HG03521 (cell line): ENCODE measurements around the gene PTEN.
"Not testable (repeated sequence)": the region's sequence is repeated elsewhere in the genome, so short reads cannot be mapped to it uniquely, and the experiment has no call there.

ENCODE experiments used
- ATAC-seq: cut with Tn5 transposase; IDR thresholded peaks from one replicate; pipeline ENCODE4 v1.9.1; 2021; ENCODE audit warnings: mild to moderate bottlenecking, moderate library complexity; ENCODE audit not compliant: unreplicated experiment

PTEN gene

DNA sequence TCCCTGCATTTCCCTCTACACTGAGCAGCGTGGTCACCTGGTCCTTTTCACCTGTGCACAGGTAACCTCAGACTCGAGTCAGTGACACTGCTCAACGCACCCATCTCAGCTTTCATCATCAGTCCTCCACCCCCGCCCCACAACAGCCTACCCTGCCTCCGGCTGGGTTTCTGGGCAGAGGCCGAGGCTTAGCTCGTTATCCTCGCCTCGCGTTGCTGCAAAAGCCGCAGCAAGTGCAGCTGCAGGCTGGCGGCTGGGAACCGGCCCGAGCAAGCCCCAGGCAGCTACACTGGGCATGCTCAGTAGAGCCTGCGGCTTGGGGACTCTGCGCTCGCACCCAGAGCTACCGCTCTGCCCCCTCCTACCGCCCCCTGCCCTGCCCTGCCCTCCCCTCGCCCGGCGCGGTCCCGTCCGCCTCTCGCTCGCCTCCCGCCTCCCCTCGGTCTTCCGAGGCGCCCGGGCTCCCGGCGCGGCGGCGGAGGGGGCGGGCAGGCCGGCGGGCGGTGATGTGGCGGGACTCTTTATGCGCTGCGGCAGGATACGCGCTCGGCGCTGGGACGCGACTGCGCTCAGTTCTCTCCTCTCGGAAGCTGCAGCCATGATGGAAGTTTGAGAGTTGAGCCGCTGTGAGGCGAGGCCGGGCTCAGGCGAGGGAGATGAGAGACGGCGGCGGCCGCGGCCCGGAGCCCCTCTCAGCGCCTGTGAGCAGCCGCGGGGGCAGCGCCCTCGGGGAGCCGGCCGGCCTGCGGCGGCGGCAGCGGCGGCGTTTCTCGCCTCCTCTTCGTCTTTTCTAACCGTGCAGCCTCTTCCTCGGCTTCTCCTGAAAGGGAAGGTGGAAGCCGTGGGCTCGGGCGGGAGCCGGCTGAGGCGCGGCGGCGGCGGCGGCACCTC, at the start of gene PTEN, which contains the start of gene KLLN:
TSS of gene PTEN (plus strand) at position 573 of the 891 bp plus-strand sequence. CDS start 845 bp downstream, outside the sequence.
TSS of gene KLLN (minus strand) at position 481 of the 891 bp plus-strand sequence. CDS start 1,046 bp downstream, outside the sequence.
- ATAC-seq: peak; percentile 29

GRCh38 chr10:87816163-87816897, 47.1 kb upstream of the PTEN start:
- no peak for ATAC-seq

DNA sequence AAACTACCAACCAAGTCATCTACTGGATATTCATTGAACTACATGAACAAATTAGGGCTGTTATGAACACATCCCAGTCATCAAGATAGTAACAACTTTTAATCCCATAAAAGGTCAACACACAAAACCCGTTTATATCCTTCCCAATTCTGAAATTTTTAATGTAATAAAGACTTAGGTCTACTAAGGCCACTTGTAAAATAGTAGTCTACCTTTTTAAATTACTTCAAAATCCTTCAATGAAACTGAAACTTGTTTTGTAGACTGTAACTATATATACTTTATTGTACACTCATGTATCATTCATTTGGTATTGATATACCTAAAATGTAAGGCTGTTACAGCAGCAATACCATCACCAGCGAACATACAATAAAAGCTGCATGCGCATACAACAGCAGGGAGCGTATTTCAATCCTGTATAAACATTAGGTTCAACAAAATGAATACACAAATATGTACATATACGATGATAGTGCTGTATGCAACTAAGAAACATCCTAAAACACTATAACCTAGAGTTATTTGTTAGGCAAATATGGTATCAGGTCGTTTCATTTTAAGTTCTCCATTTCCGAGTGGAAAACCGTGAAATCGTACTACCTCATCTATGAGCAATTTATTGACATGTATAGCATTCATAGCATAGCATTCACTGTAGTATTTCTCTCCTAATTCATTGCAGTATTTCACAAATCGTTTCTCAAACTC, 46.4 kb upstream of the PTEN start:
- ATAC-seq: no peak

DNA sequence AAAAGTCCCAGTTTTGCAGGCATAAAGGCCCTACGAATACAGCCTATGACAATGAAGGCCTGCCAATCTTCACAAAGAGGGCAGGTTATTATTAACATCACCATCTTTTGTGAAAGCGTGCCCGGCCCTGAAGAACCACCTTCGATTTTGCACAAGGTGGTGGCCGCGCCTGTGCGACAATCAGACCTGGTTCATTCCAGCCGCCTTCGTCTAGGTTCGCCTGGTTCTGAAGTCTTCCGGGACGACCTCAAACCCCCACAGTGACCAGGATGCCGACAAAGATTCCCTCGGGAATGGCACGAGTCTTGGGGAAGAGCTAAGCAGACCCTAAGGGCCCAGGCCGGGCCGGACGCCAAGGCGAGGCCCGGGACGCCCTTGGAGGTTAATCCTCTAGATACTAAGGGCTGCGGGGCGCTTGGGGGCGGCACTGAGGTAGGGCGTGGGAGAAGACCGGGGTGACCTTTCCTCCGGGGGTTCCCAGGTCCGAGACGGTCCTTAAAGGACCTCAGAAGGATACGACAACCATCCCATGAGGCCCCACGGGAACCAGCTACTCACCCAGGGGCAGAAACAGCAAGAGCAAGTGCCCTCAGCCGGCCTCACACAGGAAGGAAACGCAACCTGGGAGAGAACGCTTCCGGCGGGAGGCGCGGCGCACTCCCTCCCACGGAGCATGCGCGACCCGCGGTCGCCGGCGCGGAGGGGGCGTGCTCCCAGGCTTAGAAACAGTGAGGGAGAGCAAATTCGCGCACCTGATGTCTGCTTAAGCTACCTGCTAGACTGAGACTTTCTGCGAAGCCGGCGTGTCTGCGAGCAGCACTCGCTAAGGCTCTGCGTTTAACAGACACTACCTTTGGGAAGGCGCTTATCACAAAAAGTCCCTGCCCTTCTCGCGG, 45.6 kb upstream of the PTEN start, which contains the start of gene ATAD1:
TSS of gene ATAD1 (minus strand) at position 618 of the 896 bp plus-strand sequence. CDS start 3,627 bp downstream, outside the sequence.
- ATAC-seq: peak; percentile 80

- ATAC-seq: peak; percentile 40
Observed at GRCh38 chr10:87818505-87819288, 44.7 kb upstream of the PTEN start.

DNA sequence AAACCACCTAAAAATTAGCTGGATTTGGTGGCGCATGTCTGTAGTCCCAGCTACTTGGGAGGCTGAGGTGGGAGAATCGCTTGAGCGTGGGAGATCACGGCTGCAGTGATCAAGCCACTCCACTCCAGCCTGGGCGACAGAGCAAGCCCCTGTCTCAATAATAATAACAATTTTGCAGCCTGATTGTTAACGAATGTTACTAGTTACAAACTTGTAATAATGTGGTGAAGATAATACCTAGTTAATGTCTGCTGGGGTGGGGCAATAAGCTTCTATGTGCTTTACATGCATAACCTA, 44.2 kb upstream of the PTEN start:
- ATAC-seq: no peak

DNA sequence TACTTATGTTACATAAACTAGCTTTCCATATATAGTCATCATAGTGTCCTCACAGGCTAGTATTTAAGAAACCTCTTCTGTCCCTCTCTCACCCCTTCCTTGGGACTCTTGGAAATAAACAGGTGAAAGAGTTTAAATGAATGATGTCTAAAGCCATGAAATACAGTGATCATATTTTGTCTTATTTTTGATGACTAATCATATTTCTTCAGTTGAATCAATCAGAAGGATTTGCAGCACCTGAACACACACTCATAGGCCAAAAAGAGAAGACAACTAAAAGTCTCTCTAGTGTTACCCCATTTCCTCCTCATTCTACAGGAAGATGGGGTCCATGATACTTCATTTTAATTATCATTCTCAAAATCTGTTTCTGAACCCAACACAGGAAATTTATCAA, 36.8 kb upstream of the PTEN start:
- no peak for ATAC-seq

GRCh38 chr10:87827681-87828080, 35.7 kb upstream of the PTEN start:
- no peak for ATAC-seq

- not testable (repeated sequence) for ATAC-seq
Observed at GRCh38 chr10:87829051-87829450, 34.4 kb upstream of the PTEN start.

DNA sequence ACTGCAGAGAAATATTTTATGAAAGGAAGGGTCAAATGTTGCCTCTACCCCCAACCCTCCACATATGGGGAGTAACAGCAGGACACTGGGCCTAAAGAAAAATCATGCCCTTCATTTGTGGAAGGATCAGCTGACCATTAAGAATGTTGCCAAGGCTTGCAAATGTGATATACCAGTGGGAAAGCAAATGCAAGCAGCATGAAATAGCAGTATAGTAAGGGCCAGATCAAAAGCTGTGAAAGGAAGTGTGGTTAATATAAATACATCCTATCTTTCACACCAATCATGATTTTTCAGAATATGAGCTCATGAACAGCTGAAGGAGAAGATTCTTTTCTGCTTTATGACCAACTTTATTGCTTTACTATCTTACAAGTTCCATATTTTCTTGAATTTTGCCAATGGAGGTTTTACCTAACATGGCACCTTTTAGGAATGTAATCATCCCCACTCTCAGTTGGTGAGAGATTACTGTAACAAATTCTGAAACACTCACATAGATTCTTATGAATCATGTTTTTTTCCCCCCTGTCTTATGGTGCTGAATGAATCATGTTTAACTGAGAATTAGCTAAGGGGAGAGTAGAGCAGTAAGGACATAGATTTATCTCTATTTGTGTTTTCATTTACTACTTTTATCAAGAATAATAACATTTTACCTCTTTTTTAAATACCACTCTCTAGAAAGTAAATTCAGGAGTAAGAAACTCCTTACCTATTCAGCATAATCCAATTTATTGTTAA, 33.3 kb upstream of the PTEN start:
- ATAC-seq: no peak

DNA sequence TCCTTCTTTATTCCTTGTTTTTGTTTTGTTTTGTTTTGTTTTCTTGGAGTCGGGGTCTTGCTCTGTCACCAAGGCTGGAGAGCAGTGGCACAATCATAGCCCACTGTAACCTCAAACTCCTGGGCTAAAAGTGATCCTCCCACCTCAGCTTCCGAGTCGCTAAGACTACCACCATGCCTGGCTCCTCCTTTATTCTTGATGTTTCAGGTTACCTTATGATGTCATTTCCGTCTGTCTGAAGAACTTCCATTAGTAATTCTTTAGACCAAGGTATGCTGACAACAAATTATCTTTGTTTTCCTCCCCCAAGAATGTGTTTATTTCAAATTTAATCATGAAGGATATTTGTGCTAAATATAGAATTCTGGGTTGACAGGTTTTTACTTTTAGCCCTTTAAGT, 27.3 kb upstream of the PTEN start:
- ATAC-seq: no peak

GRCh38 chr10:87837445-87837844, 26.0 kb upstream of the PTEN start:
- ATAC-seq: no peak

DNA sequence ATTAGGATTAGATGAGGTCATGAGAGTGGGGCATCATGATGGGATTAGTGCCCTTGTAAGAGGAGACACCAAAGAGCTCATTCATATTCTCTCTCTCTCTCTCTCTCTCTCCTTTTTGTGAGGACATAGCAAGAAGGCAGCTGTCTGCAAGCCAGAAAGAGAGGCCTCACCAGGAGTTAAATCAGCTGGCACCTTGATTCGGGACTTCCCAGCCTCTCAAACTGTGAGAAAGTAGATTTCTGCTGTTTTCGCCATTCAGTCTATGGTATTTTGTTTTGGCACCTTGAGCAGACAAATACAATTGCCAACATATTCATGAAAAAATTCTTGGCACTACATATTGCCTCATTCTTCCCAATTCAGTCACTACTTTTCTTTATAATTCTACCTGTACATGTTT, 24.8 kb upstream of the PTEN start:
- no peak for ATAC-seq

DNA sequence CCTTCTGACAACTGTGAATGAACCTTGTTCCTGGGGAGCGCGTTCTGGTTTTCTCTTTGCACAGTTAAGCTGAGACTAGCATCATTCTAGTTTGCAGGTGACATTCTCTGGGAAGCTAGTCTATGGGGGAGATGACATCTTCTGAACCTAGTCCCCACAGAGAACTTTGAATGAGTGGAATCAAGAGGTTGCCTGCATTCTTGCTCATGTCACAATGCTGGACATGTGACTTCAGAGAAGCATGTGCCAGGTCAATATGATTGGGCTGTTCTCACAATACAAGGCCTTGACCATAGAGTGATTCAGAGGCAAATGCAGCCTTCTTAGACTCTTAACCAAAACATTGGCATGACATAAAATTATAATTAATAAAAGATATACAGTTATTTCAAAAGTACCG, 22.2 kb upstream of the PTEN start:
- no peak for ATAC-seq

DNA sequence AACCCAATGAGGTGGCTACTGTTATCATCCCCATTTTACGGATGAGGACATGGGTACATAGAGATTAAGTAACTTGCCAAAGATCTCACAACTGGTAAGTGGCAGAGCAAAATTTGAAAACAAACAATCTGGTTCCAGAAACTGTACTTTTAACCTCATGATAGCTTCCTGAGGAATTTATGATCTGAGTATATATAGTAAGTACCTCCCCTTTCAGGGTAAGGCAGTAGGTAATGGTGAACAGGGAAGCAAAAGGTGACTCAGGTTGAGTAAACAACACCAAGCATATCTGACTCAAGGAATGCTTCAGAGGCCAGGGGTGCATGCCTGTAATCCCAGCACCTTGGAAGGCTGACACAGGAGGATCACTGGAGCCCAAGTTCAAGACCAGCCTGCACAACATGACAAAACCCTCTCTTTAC, 21.2 kb upstream of the PTEN start:
- no peak for ATAC-seq

DNA sequence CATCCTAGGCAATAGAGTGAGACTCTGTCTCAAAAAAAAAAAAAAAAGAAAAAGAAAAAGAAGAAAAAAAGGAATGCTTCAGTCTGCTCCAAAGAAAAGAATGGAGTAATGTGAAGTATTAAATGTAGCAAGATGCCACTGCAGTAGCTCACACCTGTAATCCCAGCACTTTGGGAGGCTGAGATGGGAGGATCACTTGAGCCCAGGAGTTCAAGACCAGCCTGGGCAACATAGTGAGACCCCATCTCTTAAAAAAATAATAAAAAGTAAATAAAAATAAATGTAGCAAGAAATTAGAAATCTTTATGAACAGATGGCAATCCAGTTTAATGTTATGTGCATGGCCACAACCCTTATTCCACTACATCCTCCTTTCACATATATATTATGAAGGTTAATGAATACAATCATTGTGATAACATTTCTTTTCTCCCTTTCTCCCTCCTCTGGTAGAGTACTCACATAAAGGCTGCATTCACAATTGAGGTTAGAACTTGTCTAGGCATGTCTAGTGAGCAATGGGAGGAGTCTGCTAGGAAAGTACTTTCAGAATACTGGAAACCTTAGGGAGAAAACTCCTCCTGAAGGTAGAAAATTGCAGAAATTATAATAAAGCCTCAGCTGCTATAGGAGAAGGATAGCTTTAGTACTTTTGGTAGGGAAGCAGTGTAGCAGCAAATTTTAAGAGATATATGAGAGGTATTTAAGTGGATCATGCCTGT, 20.5 kb upstream of the PTEN start:
- no peak for ATAC-seq

DNA sequence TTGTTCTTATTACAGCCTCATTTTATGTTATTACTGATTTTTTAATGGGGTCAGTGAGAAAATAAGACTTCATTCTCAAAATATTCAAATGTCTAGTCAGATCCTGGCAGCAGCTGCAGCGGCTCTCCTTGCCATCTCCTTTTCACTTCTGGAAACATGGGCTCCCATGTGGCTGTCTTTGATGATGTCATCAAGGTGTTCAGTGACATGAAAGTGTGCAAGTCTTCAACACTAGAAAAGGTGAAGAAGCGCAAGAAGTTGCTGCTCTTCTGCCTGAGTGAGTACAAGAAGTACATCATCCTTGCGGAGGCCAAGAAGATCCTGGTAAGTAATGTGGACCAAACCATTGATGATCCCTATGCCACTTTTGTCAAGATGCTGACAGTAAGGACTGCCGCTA, 19.7 kb upstream of the PTEN start:
- no peak for ATAC-seq
